HG03066 (cell line): Measurements from ENCODE around the gene PFN3.
"Not testable (repeated sequence)": the region's sequence is repeated elsewhere in the genome, so short reads cannot be mapped to it uniquely, and the experiment has no call there.

Experiments used
- ATAC-seq: cut with Tn5 transposase; IDR thresholded peaks from one replicate; pipeline ENCODE4 v1.9.1; 2021; ENCODE audit warnings: low read depth; ENCODE audit not compliant: unreplicated experiment

PFN3 gene

GRCh38 chr5:177375516-177375915, 24.9 kb downstream of the PFN3 start:
- ATAC-seq: not testable (repeated sequence)

GRCh38 chr5:177374211-177374610, 26.2 kb downstream of the PFN3 start:
- no peak for ATAC-seq

GRCh38 chr5:177373806-177374205, 26.7 kb downstream of the PFN3 start:
- no peak for ATAC-seq

GRCh38 chr5:177372910-177373309, 27.6 kb downstream of the PFN3 start:
- ATAC-seq: no peak

GRCh38 chr5:177372034-177372896, 28.2 kb downstream of the PFN3 start:
- ATAC-seq: no peak

- ATAC-seq: no peak
These were observed 29.1 kb downstream of the PFN3 start for GRCh38 chr5:177371120-177372033.

GRCh38 chr5:177370488-177371119, 29.9 kb downstream of the PFN3 start:
- ATAC-seq: no peak

GRCh38 chr5:177369645-177370440, 30.6 kb downstream of the PFN3 start:
- no peak for ATAC-seq

- no peak for ATAC-seq
These were observed 31.4 kb downstream of the PFN3 start for GRCh38 chr5:177368869-177369644.

GRCh38 chr5:177367981-177368868, 32.2 kb downstream of the PFN3 start:
- no peak for ATAC-seq

- no peak for ATAC-seq
These were observed 33.1 kb downstream of the PFN3 start for GRCh38 chr5:177367323-177367848.

- ATAC-seq: no peak
These were observed 33.7 kb downstream of the PFN3 start for GRCh38 chr5:177366528-177367322.

GRCh38 chr5:177365845-177366527, 34.5 kb downstream of the PFN3 start:
- ATAC-seq: no peak

GRCh38 chr5:177364159-177364962, 36.1 kb downstream of the PFN3 start:
- no peak for ATAC-seq

- no peak for ATAC-seq
These were observed 36.9 kb downstream of the PFN3 start for GRCh38 chr5:177363565-177363964.
